Loucy (cell line): Measurements from ENCODE around the gene SCIN.

Experiments used
- H2AFZ ChIP-seq: fragments of 200-600 bp; sonication (generic); 2 replicates; pipeline ENCODE4 v1.6.0; 2016; ENCODE audit warnings: antibody characterized with exemption, mild to moderate bottlenecking, low read length, moderate library complexity
- H3F3A ChIP-seq: fragments of 200-600 bp; 2 replicates; pipeline ENCODE4 v1.6.0; 2016; ENCODE audit warnings: antibody characterized with exemption, low read depth, mild to moderate bottlenecking
- H3K27me3 ChIP-seq: fragments of 200-600 bp; sonication (generic); 2 replicates; pipeline ENCODE4 v1.6.1; 2014; ENCODE audit warnings: low read length, mild to moderate bottlenecking; ENCODE audit not compliant: insufficient read depth, poor library complexity, severe bottlenecking
- H3K36me3 ChIP-seq: fragments of 200-600 bp; sonication (generic); 2 replicates; pipeline ENCODE4 v1.6.1; 2016; ENCODE audit warnings: low read length; ENCODE audit not compliant: insufficient read depth
- H3K4me1 ChIP-seq: fragments of 200-600 bp; sonication (generic); 2 replicates; pipeline ENCODE4 v1.5.1; 2014; ENCODE audit warnings: low read length, mild to moderate bottlenecking; ENCODE audit not compliant: insufficient read depth, poor library complexity, severe bottlenecking
- H3K4me2 ChIP-seq: fragments of 200-600 bp; sonication (generic); 2 replicates; pipeline ENCODE4 v1.6.0; 2014; ENCODE audit warnings: antibody characterized with exemption, low read length, low read depth, mild to moderate bottlenecking; ENCODE audit not compliant: poor library complexity, severe bottlenecking
- H3K4me3 ChIP-seq: fragments of 200-600 bp; sonication (generic); 2 replicates; pipeline ENCODE4 v1.5.1; 2014; ENCODE audit warnings: low read length, mild to moderate bottlenecking, mixed read lengths; ENCODE audit not compliant: poor library complexity, severe bottlenecking
- H3K79me2 ChIP-seq: fragments of 200-600 bp; sonication (generic); 2 replicates; pipeline ENCODE4 v1.6.1; 2014; ENCODE audit warnings: low read length; ENCODE audit not compliant: insufficient read depth
- H3K9ac ChIP-seq: fragments of 200-600 bp; sonication (generic); 2 replicates; pipeline ENCODE4 v1.6.0; 2014; ENCODE audit warnings: mild to moderate bottlenecking, low read depth, low read length, moderate library complexity; ENCODE audit not compliant: poor library complexity, severe bottlenecking
- H3K9me2 ChIP-seq: fragments of 200-600 bp; sonication (generic); replicated peaks from 2 replicates; pipeline ENCODE4 v1.6.1; 2016; ENCODE audit warnings: low read depth, low read length, mixed read lengths
- H3K9me3 ChIP-seq: fragments of 200-600 bp; sonication (generic); 2 replicates; pipeline ENCODE4 v1.6.1; 2014; ENCODE audit warnings: mild to moderate bottlenecking, antibody characterized with exemption, low read length, low read depth; ENCODE audit not compliant: insufficient read depth
- H4K20me1 ChIP-seq: fragments of 200-600 bp; sonication (generic); 2 replicates; pipeline ENCODE4 v1.6.0; 2014; ENCODE audit warnings: antibody characterized with exemption, low read length, mild to moderate bottlenecking; ENCODE audit not compliant: insufficient read depth, poor library complexity, severe bottlenecking
- CTCF ChIP-seq: fragments of 200-600 bp; sonication (generic); conservative IDR thresholded peaks from 2 replicates; pipeline ENCODE4 v1.5.1; 2014; ENCODE audit warnings: mild to moderate bottlenecking, antibody characterized with exemption, low read length
- EZH2phosphoT487 ChIP-seq: fragments of 200-600 bp; IDR thresholded peaks from 2 replicates; pipeline ENCODE4 v1.6.1; 2018; ENCODE audit warnings: antibody characterized with exemption, mild to moderate bottlenecking, moderate library complexity, borderline replicate concordance

The SCIN gene

GRCh38 chr7:12594122-12594897 lies 23.8 kb downstream of the SCIN start:
- Histone ChIP-seq H4K20me1 (no peaks in the 10 kb centered on the region), H3K9me3 (no peaks in the 10 kb centered on the region), H3F3A (no peaks in the 10 kb centered on the region), H3K9ac (no peak overlapping the region), H3K9me2 (no peaks in the 10 kb centered on the region), H2AFZ (no peak overlapping the region), H3K4me2 (no peak overlapping the region), H3K4me3 (no peak overlapping the region), H3K36me3 (no peaks in the 10 kb centered on the region), H3K79me2 (no peaks in the 10 kb centered on the region), H3K4me1 (no peaks in the 10 kb centered on the region), H3K27me3 (no peaks in the 10 kb centered on the region)
- no peak for TF ChIP-seq EZH2phosphoT487
- TF ChIP-seq CTCF: no peak

GRCh38 chr7:12595148-12595547 lies 24.6 kb downstream of the SCIN start:
- no peak overlapping the region for H3K9ac ChIP-seq
- H3K9me2 ChIP-seq: no peaks in the 10 kb centered on the region
- no peak overlapping the region for H2AFZ ChIP-seq
- H3K4me3 ChIP-seq: no peak overlapping the region
- no peaks in the 10 kb centered on the region for H3K4me1 ChIP-seq
- no peaks in the 10 kb centered on the region for H3K9me3 ChIP-seq
- H3K27me3 ChIP-seq: no peaks in the 10 kb centered on the region
- TF ChIP-seq EZH2phosphoT487 (no peak), CTCF (no peak)
- no peaks in the 10 kb centered on the region for H4K20me1 ChIP-seq
- no peak overlapping the region for H3K4me2 ChIP-seq
- H3K79me2 ChIP-seq: no peaks in the 10 kb centered on the region
- no peaks in the 10 kb centered on the region for H3F3A ChIP-seq
- no peaks in the 10 kb centered on the region for H3K36me3 ChIP-seq

GRCh38 chr7:12596225-12596790 lies 25.8 kb downstream of the SCIN start:
- TF ChIP-seq CTCF: no peak
- H4K20me1 ChIP-seq: no peaks in the 10 kb centered on the region
- no peak overlapping the region for H3K4me2 ChIP-seq
- no peaks in the 10 kb centered on the region for H3K9me2 ChIP-seq
- no peak overlapping the region for H3K4me3 ChIP-seq
- no peaks in the 10 kb centered on the region for H3K36me3 ChIP-seq
- H3K79me2 ChIP-seq: no peaks in the 10 kb centered on the region
- H3K4me1 ChIP-seq: no peaks in the 10 kb centered on the region
- no peak overlapping the region for H3K9ac ChIP-seq
- H3K9me3 ChIP-seq: no peaks in the 10 kb centered on the region
- no peaks in the 10 kb centered on the region for H3F3A ChIP-seq
- no peaks in the 10 kb centered on the region for H3K27me3 ChIP-seq
- no peak overlapping the region for H2AFZ ChIP-seq
